NCI-H1436 treated with DMSO at 0.1 percent for 48 hours (cell line): ENCODE results near the gene KCNT2.
"Not testable (repeated sequence)": the region's sequence is repeated elsewhere in the genome, so short reads cannot be mapped to it uniquely, and the experiment has no call there.

Experiments
- DNase-seq: peaks from one replicate; lab custom pipeline; 2025; lab: John Stamatoyannopoulos, UW

The KCNT2 gene

GRCh38 chr1:196319301-196319700 lies 288.9 kb downstream of the KCNT2 start:
- no peak for DNase-seq

GRCh38 chr1:196317535-196318522 lies 290.4 kb downstream of the KCNT2 start:
- DNase-seq, result no peak

DNA sequence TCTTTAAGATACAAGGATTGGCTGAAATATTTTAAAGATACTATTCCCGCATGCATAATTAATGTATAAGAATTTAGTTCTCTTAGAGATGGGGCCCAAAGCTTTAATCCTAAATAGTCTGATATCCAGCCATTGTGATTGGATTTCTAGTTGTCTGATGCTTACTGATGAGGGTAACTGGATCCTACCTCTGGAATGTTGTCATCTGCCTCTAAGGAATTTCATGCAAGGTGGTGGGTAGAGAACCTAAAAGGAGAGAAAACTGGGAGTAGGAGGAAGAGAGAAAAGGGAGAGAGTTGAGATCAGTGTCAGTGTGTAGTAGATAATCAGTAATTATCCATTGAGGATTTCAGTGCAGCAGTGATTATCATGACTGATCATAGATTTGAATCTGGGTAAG lies 295.5 kb downstream of the KCNT2 start:
- DNase-seq, result no peak

DNA sequence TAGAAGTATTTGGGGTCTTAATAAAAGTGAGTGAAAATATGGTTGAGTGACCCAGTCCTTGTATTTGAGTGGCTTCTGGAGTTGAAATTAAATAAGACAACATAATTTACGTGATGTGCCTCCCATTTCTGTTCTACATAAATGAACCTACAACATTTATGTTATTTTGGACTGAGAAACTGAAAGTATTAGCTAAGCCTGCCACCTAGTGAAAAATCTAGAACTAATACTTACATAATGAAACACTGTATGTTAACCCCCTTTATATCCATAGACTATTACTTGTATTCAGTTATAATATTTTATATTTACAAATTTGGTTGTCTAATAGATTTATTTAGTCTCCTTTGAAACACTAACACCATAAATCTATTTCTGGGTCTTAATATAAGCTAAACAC lies 298.9 kb downstream of the KCNT2 start:
- DNase-seq, result no peak

DNA sequence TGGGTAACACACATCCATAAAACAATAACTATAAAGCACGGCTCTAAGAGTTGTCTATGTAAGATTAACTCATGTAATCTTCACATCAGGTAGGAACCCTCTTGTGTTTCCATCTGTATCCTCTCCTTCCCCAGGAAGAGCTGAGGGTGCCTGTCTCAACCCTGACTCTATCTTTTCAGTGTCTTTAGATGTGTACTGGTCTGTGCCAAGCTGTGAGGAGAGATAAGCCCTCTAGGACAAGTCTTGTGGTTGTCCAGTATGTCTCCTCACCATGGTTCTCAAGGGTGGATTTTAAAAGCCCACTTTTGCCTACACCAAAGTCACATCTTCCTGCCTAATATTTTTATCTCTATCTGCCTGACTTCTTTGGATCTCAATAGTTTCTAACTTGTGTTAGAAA lies 300.1 kb downstream of the KCNT2 start:
- DNase-seq, result no peak

- DNase-seq, result no peak
Observed at GRCh38 chr1:196306421-196306820, 301.8 kb downstream of the KCNT2 start.

- no peak for DNase-seq
Observed at GRCh38 chr1:196305216-196305615, 303.0 kb downstream of the KCNT2 start.

- DNase-seq, result no peak
Observed at GRCh38 chr1:196302981-196303380, 305.3 kb downstream of the KCNT2 start.

DNA sequence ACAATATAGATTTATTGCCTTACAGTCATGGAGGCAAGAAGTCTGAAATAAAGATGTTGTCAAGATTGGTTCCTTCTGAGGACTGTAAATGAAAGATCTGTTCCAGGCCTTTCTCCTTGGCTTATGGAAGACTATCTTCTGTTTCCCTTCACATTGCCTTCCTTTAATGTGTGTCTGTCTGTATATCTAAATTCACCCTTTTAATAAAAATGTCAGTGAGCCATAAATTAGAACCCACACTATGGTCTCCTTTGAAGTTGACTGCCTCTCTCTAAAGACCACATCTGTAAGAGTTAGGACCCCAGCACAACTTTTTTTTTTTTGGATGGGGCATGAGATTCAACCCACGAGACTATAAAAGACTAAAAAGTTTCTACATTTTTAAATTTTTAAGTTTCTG lies 305.8 kb downstream of the KCNT2 start:
- no peak for DNase-seq

- DNase-seq, result no peak
Observed at GRCh38 chr1:196295766-196296165, 312.5 kb downstream of the KCNT2 start.

GRCh38 chr1:196278816-196279215 lies 329.4 kb downstream of the KCNT2 start:
- no peak for DNase-seq

- DNase-seq, result no peak
Observed at GRCh38 chr1:196277860-196278259, 330.4 kb downstream of the KCNT2 start.

- DNase-seq, result no peak
Observed at GRCh38 chr1:196271212-196271947, 336.9 kb downstream of the KCNT2 start.

DNA sequence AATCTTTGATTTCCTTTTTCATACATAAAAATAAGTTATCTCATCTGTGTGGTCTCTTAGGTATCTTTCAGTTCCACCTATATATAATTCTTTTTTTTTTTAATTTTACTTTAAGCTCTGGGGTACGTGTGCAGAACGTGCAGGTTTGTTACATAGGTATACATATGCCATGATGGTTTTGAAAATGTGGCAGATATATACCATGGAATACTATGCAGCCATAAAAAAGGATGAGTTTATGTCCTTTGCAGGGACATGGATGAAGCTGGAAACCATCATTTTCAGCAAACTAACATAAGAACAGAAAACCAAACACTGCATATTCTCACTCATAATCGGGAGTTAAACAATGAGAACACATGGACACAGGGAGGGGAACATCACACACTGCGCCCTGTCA lies 345.2 kb downstream of the KCNT2 start:
- DNase-seq, result not testable (repeated sequence)

GRCh38 chr1:196260270-196260669 lies 348.0 kb downstream of the KCNT2 start:
- no peak for DNase-seq

DNA sequence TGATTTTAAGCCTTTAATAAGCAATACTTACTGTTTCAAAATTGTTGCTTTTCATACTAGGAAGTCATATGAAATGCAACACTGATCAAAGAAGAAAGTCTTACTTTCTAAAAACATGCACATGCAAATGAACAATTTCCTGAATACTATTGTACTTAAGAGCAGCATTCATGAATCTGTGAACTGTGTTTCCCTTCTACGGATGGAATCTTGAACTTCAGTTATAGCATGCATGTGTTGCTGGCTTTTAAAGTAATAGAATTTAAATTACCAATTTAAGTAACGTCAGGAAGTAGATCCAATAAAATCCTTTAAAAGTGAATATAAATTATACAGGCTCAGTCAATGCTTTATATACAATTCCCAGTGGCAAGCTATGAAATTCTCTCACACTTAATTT lies 348.9 kb downstream of the KCNT2 start:
- no peak for DNase-seq

GRCh38 chr1:196255762-196256161 lies 352.5 kb downstream of the KCNT2 start:
- DNase-seq, result no peak

DNA sequence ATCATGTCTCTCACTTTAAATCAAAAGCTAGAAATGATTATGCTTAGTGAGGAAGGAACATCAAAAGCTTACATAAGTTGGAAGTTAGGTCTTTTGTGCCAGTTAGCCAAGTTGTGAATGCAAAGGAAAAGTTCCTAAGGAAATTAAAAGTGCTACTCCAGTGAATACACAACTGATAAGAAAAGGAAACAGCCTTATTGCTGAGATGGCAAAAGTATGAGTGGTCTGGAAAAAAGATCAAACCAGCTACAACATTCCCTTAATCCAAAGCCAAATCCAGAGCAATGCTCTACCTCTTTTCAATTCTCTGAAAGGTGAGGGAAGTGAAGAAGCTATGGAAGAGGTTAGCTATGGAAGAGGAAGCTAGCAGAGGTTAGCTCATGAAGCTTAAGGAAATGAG lies 378.7 kb downstream of the KCNT2 start:
- no peak for DNase-seq

DNA sequence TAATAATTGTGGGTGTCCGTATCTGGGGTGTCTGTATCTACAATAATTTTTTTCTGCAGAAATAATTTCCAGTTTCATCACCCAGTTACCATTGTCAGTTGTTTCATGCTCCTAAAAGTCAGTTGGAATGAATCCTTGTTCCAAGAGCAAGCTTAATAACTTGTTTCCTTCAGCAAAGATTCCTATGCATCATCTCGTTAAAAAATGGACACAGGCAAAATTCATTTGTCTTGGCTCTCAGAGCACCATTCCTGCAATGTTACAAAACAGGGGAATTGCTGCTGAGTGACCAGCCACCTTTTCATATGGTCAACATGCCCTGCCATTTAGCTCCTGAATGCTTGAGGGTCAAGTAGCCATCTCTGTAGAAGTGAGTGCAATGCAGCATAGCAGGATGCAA lies 393.4 kb downstream of the KCNT2 start:
- DNase-seq, result no peak

GRCh38 chr1:196209983-196210382 lies 398.3 kb downstream of the KCNT2 start:
- DNase-seq, result no peak

- no peak for DNase-seq
Observed at GRCh38 chr1:196209265-196209664, 399.0 kb downstream of the KCNT2 start.

GRCh38 chr1:196207612-196208217 lies 400.5 kb downstream of the KCNT2 start:
- DNase-seq, result no peak

DNA sequence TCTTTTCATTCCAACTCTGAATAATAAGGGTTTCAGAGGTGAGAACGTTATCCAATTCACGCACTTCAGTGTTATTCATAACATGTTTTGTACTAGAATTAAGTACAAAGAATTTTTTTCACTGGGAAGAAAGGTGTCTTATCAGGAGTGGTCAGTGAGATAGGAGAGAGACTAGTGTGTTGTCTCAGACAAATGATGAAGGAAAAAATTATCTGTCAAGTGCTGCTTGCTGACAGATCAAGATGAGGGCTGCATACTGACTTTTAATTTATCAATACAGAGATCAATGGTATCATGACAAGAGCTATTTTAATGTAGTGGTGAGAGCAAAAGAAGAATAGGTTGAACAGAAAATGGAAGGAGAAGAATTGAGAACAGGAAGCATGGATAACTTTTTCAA lies 402.4 kb downstream of the KCNT2 start:
- no peak for DNase-seq
